Posterior vena cava (tissue), 2 donors: ENCODE results near the gene LGR5. TPM values are rescaled to one million over a fixed set of nuclear protein-coding genes. Genes with fewer than 3 reads are reported as not detected.
"Not testable (repeated sequence)": the region's sequence is repeated elsewhere in the genome, so short reads cannot be mapped to it uniquely, and the experiment has no call there.

Experiments used
- DNase-seq: peaks from one replicate; pipeline ENCODE4 v3.0.0-alpha.2; 2020; ENCODE audit warnings: low spot score
- intact Hi-C, 2 donors: fragments of 100-400 bp; cut with DNase I; formaldehyde crosslinking; loops; one replicate each; pipeline versions ENCODE4 v1.14.1 to v1.14.2; 2022 to 2023
- total RNA-seq, 2 donors: library from RNA; stranded (reverse); fragmentation: NEBNext Ultra II Directional; extraction: Animal tissue kit (Norgen Biotek cat#: 25700); gene quantifications; one replicate each; pipeline ENCODE4 v1.2.1, GENCODE V29; 2021
- donor health status: DM: yes; HTN: yes; CAD: no.
- donor health status: DM: yes; HTN: yes; CAD: no.

The LGR5 gene
- total RNA-seq, 2 donors from 2014 or later = 0.38 to 1.3 TPM

DNA sequence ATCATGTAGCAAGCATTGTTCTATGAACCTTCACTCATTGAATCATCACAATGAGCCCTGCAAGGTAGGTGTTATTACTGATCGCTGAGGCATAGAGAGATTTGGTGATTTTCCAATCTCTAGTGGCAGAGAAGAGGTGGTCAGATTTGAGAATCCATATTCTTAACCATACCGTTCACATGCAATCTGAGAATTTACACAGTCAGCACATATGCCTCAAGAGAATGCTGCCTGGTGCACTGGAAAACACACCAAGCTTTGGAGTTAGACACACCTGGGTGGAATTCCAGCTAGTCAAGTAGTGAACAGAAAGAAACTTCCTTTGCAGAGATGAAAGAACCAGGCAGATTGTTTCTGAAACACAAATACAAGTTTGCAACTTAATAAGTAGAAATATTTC is 94.1 kb downstream of the LGR5 start:
- no peak for DNase-seq
- intact Hi-C loops = no loop called here

DNA sequence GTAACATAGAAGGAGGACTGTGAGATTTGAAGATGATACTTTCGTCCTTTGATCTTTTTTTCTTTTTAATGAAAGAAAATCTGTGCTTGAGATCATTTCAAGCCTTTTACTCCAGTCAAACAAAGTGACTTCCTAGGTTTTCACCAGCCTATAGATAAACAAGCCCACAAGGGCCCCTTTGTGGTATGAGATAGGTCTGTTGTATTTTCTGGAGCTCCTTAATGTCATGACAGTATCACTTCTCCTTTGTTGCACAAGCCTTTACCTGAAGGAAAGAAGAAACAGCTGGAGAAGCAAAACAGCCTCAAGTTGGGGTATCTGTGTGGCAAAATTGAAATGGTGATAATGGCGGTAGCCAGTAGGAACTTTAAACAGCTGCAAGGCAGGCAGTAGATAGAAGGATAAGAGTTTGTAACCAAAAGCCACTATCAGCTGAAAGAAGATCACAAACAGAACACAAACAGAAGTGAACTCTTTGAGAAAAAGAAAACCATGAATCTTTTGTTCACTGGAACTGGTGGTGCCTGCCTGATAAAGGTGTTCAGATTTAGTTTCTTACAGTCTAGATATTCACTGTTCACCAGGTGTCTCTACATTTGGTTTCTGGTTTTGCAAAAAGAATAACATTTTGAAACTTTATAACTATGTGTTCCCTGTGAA is 96.8 kb downstream of the LGR5 start:
- intact Hi-C loops = no loop called here
- DNase-seq = no peak

DNA sequence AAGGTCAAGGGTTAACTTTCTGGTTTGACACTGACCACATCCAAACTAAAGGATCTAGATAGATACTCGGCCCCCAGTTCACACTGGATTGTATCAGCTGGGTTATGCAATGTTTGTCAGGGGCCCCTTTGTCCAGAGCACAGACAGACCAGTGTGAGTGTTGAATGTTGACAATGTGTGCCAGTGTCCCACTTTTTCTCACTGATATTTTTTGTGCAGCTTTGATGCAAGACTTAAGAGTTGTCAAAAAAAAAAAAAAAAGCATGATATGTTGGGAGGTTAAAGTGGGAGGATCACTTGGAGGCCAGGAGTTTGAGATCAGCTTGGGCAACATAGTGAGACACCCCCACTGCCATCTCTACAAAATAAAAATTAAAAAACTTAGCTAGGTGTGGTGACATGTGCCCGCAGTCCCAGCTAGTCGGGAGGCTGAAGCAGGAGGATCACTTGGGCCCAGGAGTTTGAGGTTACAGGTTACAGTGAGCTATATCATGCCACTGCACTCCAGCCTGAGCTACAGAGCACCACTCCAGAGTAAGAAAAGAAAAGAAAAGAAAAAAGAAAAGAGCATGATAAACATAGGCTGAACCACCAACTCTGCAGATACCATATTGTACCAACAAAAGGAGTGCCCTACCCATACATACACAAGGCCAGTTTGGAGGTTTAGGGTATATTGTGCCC is 97.5 kb downstream of the LGR5 start:
- DNase-seq = no peak
- intact Hi-C loops = no loop called here

DNA sequence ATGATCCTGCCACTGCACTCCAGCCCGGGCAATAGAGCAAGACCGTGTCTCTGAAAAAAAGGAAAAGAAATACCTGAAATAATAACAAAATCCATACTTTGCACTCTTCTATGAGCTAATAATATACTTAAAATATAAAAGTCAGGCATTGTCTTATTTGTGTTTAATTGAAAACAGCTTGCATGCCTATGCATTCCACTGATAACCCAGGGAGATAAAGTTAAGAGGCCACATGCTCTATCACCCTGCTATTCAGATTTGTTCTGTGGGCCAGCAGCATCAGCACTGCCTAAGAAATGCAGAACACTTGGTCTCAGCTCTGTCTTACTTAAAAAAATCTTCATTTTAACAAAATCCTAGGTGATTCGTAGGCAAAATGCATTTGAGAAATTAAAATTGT is 99.2 kb downstream of the LGR5 start:
- intact Hi-C loops = no loop called here
- DNase-seq = no peak

DNA sequence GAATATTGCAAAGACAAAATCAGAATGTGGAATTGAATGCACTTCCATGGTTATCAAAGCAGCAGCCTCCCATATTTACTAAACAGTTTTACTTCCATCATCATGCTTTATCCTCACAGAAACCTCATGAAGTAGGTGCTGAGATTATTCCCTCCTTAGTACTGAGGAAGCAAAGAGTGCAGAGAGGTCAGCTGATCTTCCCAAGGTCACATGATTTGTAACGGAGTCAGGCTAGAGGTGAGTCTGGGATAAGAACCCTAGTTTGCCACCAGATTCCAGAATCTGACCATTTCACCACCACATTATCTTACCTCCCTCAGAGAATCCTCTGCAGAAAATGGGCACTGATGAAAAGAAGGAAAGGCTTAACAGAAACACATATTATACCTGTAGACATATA is 102.0 kb downstream of the LGR5 start:
- intact Hi-C loops = loop anchor here in 1 of 2 donors (10.0 kb wide), 1 partner anchor 117 kb away; no protein-coding TSS in a partner anchor
- DNase-seq = no peak

DNA sequence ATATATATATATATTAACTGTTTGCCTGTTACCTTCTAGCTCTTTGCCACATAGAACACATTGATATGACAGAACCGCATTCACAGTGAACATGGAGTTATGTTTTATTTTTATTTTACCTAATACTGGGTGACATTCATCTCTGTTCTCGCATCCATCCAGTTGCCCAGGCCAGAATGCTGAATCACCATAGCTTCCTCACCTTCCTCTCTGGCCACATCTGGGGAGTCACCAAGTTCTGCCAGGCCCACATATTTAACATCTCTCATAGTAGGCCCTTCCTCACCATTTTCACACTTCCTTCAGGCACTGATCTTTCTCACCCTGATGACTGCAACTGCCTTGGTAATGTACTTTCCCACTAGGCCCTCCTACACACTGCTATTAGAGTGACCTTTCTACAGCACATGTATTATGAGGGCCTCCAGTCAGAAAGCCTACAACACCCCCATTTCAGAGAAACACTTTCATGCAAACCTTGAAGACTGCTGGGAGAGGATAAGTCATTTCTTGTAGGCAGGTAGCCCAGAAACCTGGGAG is 106.8 kb downstream of the LGR5 start:
- intact Hi-C loops = loop anchor here in 1 of 2 donors (10.0 kb wide), 1 partner anchor 122 kb away; no protein-coding TSS in a partner anchor
- no peak for DNase-seq

DNA sequence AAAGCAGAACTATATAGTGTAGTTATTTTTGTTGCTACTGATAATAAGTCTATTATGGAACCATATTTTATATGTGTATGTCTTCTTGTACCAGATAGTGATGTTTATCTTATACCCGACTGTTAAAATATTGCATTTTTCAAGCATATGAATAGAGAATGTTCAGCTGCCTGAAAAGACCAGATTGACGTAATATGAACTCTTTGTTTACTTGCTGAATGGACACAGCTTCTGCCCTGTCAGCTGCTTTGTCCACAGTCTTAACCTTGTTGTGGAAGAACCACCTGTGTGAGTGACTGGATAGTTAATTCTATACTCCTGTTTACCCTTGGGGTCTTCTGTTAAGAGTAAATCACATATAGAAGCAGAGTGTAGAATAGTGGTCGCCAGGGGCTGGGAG is 109.3 kb downstream of the LGR5 start:
- intact Hi-C loops = loop anchor here in 1 of 2 donors (10.0 kb wide), 1 partner anchor 124 kb away; no protein-coding TSS in a partner anchor
- DNase-seq = no peak

DNA sequence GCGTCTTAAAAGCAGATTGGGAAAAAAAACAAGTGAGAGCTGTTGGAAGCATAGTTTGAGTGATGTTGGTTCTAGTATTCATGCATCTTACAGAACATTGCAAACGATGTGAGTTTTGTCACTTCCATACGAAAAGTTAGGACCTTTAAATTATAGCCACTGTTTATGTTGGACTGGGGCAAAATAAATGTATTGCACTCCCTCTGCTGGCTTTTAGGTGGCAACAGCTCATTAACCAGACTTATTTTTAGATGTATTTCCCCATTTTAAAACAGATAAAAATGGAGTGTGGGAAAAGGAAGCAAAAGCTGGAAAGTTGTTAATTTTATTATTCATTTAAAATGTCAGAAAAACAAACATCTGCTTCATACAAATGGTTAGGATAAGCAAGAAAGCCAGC is 111.9 kb downstream of the LGR5 start:
- DNase-seq = no peak
- intact Hi-C loops = no loop called here

DNA sequence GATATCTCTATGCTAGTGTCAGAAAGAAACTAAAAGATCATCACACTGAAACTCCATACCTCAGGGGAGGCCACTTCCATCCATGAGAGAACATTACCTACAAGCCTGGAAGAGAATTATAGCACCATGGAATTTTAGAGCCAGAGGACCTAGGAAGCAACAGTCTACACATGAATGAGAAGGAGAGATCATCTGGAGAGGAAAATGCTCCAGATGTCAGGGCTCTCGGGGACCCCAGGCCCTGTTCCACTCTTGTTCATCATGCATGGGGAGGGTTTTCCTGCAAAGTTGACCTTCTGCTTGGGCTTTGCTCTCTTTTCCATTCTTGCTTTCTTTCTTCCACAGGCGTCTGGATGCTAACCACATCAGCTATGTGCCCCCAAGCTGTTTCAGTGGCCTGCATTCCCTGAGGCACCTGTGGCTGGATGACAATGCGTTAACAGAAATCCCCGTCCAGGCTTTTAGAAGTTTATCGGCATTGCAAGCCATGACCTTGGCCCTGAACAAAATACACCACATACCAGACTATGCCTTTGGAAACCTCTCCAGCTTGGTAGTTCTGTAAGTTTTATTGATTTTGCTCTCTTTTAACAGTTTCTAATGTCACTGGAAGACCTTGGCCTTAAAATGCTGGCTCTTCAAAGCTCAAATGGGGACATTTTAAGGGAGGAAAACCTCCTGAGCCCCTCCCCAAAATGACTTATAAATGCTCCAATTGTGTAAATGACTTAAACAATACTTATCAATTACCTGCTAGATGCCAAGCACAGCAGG is 113.3 kb downstream of the LGR5 start:
- intact Hi-C loops = no loop called here
- DNase-seq = no peak

DNA sequence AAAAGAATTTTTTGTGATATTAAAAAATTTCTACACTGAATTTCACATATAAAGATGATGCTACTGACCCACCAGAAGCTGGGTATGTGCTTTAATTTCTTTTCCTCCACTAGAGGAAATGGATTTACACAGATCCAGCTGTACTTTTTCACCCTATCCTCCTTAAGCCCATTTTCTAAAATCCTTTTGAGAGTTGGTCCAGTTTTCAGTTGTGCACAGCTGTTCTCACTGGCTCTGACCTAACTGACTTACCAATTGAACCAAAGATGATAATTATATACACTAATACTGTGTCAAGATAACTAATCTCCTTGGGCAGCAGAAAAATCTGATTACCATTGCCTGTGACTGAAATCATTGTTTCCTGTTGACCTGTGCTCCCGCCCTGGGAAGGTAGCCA is 115.6 kb downstream of the LGR5 start:
- DNase-seq = no peak
- intact Hi-C loops = no loop called here

DNA sequence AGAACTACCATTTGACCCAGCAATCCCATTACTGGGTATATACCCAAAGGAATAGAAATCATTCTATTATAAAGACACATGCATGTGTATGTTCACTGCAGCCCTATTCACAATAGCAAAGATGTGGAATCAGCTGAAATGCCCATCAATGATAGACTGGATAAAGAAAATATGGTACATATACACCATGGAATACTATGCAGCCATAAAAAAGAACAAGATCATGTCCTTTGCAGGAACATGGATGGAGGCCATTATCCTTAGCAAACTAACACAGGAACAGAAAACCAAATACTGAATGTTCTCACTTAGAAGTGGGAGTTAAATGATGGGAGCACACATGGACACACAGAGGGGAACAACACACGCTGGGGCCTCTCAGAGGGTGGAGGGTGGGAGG is 116.2 kb downstream of the LGR5 start:
- intact Hi-C loops, DNase-seq: not testable (repeated sequence)

DNA sequence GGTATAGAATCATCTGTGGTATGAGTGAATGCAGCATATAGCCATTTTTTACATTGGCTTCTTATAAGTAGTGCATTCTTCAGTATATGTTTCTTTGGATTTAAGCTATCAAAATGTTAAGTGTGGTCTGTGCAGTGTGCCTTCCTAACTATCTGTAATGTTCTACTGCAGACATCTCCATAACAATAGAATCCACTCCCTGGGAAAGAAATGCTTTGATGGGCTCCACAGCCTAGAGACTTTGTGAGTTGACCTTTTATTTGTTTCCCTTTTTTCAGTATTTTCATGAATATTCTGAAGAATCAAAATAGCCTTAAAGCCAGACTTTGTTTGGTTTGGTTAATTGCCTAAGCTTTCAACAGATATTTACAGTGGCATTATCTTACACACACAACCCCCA is 116.8 kb downstream of the LGR5 start:
- no peak for DNase-seq
- intact Hi-C loops = no loop called here

DNA sequence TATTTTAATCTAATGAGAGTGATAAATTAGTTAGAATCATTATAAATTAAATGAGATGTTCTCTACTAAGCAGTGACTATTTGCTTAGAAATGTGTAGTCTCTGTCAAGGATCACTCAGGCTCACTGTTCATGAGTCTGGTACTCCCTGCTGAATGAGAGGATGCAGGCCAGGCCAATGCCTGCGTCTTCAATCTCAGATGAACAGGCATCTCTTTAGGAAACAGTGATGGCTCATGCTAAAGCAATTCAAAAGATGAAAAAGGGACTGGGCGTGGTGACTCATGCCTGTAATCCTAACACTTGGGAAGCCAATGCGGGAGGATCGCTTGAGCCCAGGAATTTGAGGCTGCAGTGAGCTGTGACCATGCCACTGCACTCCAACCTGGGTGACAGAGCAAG is 117.3 kb downstream of the LGR5 start:
- DNase-seq = no peak
- intact Hi-C loops = no loop called here

DNA sequence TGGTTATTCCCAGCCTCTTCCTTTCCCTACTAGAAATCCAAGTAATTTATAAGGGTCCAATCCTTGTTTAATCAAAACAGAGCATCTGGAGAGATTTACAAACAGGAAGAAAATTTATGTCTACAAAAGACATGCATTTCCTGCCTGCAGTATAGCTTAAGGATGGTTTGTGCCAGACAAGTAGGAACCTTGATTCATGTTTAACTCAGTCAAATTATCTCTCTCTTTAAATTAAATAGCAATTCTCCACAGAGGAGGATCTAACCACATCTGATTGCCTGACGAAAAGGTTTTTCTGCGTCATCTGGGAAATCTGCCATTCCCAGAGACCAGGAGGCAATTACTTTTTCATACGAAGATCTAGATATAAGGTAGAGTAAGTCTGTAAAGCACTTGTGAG is 118.8 kb downstream of the LGR5 start:
- DNase-seq = no peak
- intact Hi-C loops = no loop called here

DNA sequence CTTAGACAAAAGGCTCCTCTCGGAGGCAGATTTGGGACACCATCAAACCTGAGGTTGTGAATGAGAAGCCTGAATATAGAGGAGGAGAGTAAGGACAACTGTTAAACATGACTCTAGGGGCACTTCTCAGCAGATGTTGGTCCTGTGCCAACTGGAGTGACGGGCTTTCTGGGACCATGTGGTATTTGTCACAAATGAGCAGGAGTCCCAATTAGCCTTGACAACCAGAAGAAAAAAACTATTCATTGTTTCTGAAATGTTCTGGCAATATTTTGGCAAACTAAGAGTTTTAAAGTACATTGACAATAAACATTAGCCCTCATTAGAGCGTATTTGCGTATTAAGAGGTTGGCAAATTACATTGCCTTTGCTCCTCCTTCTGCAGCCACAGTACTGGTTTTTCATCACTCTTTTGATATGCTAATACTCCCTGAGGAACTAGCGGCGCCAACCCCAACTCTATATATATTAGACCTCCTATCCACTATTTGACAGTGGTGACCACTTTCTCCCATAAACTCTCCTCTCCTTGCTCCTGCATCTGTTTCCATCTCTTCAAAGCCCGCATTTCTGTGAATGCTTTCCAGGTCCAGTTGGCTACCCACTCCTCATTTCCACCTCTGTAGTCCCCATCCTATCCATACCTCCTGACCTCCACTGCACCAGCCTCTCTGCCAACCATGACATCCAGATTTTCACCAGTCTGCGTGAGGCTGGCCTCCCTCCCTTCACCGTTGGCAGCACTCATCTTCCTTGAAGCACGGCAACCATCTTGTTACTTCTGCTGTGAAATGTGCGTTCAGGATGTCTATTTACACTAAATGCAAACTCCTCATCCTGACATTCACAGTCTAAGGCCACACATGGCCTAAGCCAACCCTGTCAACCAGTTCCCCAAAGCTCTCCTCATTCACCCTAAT is 123.3 kb downstream of the LGR5 start:
- no peak for DNase-seq
- intact Hi-C loops = no loop called here

DNA sequence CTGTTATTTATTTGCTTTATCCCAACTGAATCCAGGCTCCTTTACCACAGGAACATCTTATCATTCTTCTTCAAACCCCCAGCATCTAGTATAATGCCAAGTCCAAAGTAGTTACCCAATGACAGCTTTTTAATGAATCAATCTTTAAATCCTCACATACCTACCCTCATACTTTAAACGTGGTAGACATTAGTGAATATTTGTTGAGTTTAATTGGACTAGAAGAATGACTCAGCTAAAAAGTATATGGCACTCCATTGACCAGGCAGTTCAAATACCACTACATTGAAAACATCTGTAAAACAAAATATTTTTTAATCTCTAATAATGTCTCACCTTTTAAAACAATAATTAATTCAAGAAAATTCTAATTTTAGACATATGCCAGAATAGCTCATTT is 125.9 kb downstream of the LGR5 start:
- intact Hi-C loops = no loop called here
- DNase-seq = no peak

DNA sequence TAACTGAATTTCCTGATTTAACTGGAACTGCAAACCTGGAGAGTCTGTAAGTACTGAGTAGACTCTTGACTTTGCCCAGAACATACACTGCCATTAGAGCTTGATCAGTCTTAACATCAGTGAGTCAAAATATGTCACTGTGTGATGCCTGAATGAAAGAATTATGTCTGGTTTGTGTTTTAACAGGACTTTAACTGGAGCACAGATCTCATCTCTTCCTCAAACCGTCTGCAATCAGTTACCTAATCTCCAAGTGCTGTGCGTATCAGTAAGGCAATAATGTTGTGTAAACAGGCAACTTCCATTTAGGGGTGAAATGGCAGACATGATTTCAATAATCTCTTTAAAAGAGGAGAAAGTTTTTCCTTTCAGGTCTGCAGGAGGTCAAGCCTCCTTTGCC is 127.1 kb downstream of the LGR5 start:
- no peak for DNase-seq
- intact Hi-C loops = no loop called here

DNA sequence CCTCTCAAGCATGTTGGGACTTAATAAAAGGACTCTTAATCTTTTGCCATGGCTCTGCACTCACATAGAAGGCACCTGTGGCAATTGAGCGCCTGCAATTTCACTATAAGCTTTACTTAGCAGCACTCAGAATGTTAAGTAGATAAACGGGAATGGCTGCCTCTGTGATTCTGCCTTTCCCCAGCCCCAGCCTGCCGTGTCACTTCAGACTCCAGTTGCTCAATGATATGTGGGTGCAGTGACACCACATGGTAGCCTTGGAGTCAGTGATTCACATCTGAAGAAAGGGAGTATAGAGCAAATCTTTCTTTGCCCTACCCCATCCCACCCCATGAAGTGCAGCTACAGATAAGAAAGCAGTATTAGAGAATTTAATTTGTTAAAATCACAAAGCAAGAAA is 127.9 kb downstream of the LGR5 start:
- intact Hi-C loops = no loop called here
- DNase-seq = no peak

DNA sequence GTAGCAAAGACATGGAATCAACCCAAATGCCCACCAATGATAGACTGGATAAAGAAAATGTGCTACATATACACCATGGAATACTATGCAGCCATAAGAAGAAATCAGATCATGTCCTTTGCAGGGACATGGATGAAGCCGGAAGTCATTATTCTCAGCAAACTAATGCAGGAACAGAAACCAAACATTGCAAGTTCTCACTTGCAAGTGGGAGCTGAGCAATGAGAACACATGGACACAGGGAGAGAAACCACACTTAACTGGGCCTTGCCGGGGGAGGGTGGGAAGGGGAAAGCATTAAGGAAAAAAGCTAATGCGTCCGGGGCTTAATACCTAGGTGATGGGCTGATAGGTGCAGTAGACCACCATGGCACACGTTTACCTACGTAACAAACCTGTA is 130.3 kb downstream of the LGR5 start:
- intact Hi-C loops, DNase-seq: not testable (repeated sequence)
